GM12878 (cell line): ENCODE results near the gene FLT4. TPM values are rescaled to one million over a fixed set of nuclear protein-coding genes. Genes with fewer than 3 reads are reported as not detected.

ENCODE experiments used
- BCL11A ChIP-seq: IDR thresholded peaks from 2 replicates; pipeline ENCODE4 v1.6.1; 2011; ENCODE audit warnings: low read depth, low read length
- CTCF ChIP-seq, 3 experiments: IDR thresholded peaks in 2 of 3; conservative IDR thresholded peaks in 1 of 3; 2 replicates each; pipeline ENCODE4 v1.5.1; 2011; ENCODE audit warnings: low read depth in 3 of 3, low read length in 3 of 3, mild to moderate bottlenecking in 3 of 3, control low read depth in 2 of 3, moderate library complexity in 2 of 3, inconsistent platforms in 1 of 3, mixed read lengths in 1 of 3; ENCODE audit not compliant: control insufficient read depth in 2 of 3, insufficient read depth in 1 of 3; ENCODE audit errors: extremely low read depth in 1 of 3
- ELK1 ChIP-seq: IDR thresholded peaks from 2 replicates; pipeline ENCODE4 v1.6.1; 2012; ENCODE audit warnings: low read depth, low read length, improper control_type of control experiment
- EZH2 ChIP-seq: IDR thresholded peaks from 2 replicates; pipeline ENCODE4 v1.6.1; 2012; ENCODE audit warnings: low read depth, mild to moderate bottlenecking, control low read depth, inconsistent platforms, low read length, borderline replicate concordance; ENCODE audit not compliant: control insufficient read depth
- IKZF1 ChIP-seq: fragments of 450-650 bp; conservative IDR thresholded peaks from 2 replicates; pipeline ENCODE4 v1.6.1; 2017; ENCODE audit warnings: antibody characterized with exemption, mild to moderate bottlenecking
- NR2F1 ChIP-seq: fragments of 450-650 bp; conservative IDR thresholded peaks from 2 replicates; pipeline ENCODE4 v1.6.1; 2017; ENCODE audit warnings: mild to moderate bottlenecking
- ZNF687 ChIP-seq: fragments of 450-650 bp; IDR thresholded peaks from 2 replicates; pipeline ENCODE4 v1.6.1; 2017; ENCODE audit warnings: mild to moderate bottlenecking, moderate library complexity
- polyA plus RNA-seq, 11 experiments: library from polyadenylated mRNA; depleted of rRNA in 4 of 11; unstranded in 6 of 11; stranded (reverse) in 5 of 11; fragments of >200 nt; fragmentation: Nextera tagmentation in 4 of 11; fragmentation: Illumina TruSeq in 1 of 11; extraction: Ambion mirVana in 4 of 11; extraction: Trizol in 1 of 11; gene quantifications; 1 replicate in 1 of 11; 2 replicates in 10 of 11; pipeline versions ENCODE4 v1.2.1 to v1.2.3, GENCODE V29; 2011 to 2016; ENCODE audit warnings: inconsistent platforms in 2 of 11, missing spikeins in 2 of 11, low read depth in 1 of 11
- total RNA-seq, 4 experiments: library from RNA; depleted of rRNA in 3 of 4; stranded (reverse); fragments of >200 nt in 3 of 4; fragmentation: Illumina TruSeq in 1 of 4; extraction: Trizol in 1 of 4; gene quantifications; 2 replicates each; pipeline versions ENCODE4 v1.2.1 to v1.2.3, GENCODE V29; 2013 to 2021

Gene FLT4
- total and polyA plus RNA-seq, 10 of the 15 experiments (the other 5 are each of a cell fraction or from before 2014, with no cell fraction given), result 0.18 TPM; not detected in 9

GRCh38 chr5:180621311-180621710 is 28.1 kb downstream of the FLT4 start (continued):
- TF ChIP-seq ZNF687, result no peak
- no peak for TF ChIP-seq CTCF (IDR thresholded peaks at IDR 0.05 in 2 of 3, conservative IDR thresholded peaks at IDR 0.05 in 1 of 3; ENCODE audit: control insufficient read depth in 2 of 3, extremely low read depth in 1 of 3, insufficient read depth in 1 of 3, low read depth in 3 of 3, low read length in 3 of 3)
- TF ChIP-seq BCL11A, result no peak
- no peak for TF ChIP-seq NR2F1
- no peak for TF ChIP-seq IKZF1
- no peak for TF ChIP-seq ELK1
- TF ChIP-seq EZH2, result no peak
- TF ChIP-seq, all 136 proteins: peak for 0
